Loucy (cell line): Measurements from ENCODE around the gene PLPP2.

Source experiments
- H2AFZ ChIP-seq: fragments of 200-600 bp; sonication (generic); 2 replicates; pipeline ENCODE4 v1.6.0; 2016; ENCODE audit warnings: antibody characterized with exemption, mild to moderate bottlenecking, low read length, moderate library complexity
- H3F3A ChIP-seq: fragments of 200-600 bp; 2 replicates; pipeline ENCODE4 v1.6.0; 2016; ENCODE audit warnings: antibody characterized with exemption, low read depth, mild to moderate bottlenecking
- H3K27me3 ChIP-seq: fragments of 200-600 bp; sonication (generic); 2 replicates; pipeline ENCODE4 v1.6.1; 2014; ENCODE audit warnings: low read length, mild to moderate bottlenecking; ENCODE audit not compliant: insufficient read depth, poor library complexity, severe bottlenecking
- H3K36me3 ChIP-seq: fragments of 200-600 bp; sonication (generic); 2 replicates; pipeline ENCODE4 v1.6.1; 2016; ENCODE audit warnings: low read length; ENCODE audit not compliant: insufficient read depth
- H3K4me1 ChIP-seq: fragments of 200-600 bp; sonication (generic); 2 replicates; pipeline ENCODE4 v1.5.1; 2014; ENCODE audit warnings: low read length, mild to moderate bottlenecking; ENCODE audit not compliant: insufficient read depth, poor library complexity, severe bottlenecking
- H3K4me2 ChIP-seq: fragments of 200-600 bp; sonication (generic); 2 replicates; pipeline ENCODE4 v1.6.0; 2014; ENCODE audit warnings: antibody characterized with exemption, low read length, low read depth, mild to moderate bottlenecking; ENCODE audit not compliant: poor library complexity, severe bottlenecking
- H3K4me3 ChIP-seq: fragments of 200-600 bp; sonication (generic); 2 replicates; pipeline ENCODE4 v1.5.1; 2014; ENCODE audit warnings: low read length, mild to moderate bottlenecking, mixed read lengths; ENCODE audit not compliant: poor library complexity, severe bottlenecking
- H3K79me2 ChIP-seq: fragments of 200-600 bp; sonication (generic); 2 replicates; pipeline ENCODE4 v1.6.1; 2014; ENCODE audit warnings: low read length; ENCODE audit not compliant: insufficient read depth
- H3K9ac ChIP-seq: fragments of 200-600 bp; sonication (generic); 2 replicates; pipeline ENCODE4 v1.6.0; 2014; ENCODE audit warnings: mild to moderate bottlenecking, low read depth, low read length, moderate library complexity; ENCODE audit not compliant: poor library complexity, severe bottlenecking
- H3K9me2 ChIP-seq: fragments of 200-600 bp; sonication (generic); replicated peaks from 2 replicates; pipeline ENCODE4 v1.6.1; 2016; ENCODE audit warnings: low read depth, low read length, mixed read lengths
- H3K9me3 ChIP-seq: fragments of 200-600 bp; sonication (generic); 2 replicates; pipeline ENCODE4 v1.6.1; 2014; ENCODE audit warnings: mild to moderate bottlenecking, antibody characterized with exemption, low read length, low read depth; ENCODE audit not compliant: insufficient read depth
- H4K20me1 ChIP-seq: fragments of 200-600 bp; sonication (generic); 2 replicates; pipeline ENCODE4 v1.6.0; 2014; ENCODE audit warnings: antibody characterized with exemption, low read length, mild to moderate bottlenecking; ENCODE audit not compliant: insufficient read depth, poor library complexity, severe bottlenecking
- CTCF ChIP-seq: fragments of 200-600 bp; sonication (generic); conservative IDR thresholded peaks from 2 replicates; pipeline ENCODE4 v1.5.1; 2014; ENCODE audit warnings: mild to moderate bottlenecking, antibody characterized with exemption, low read length
- EZH2phosphoT487 ChIP-seq: fragments of 200-600 bp; IDR thresholded peaks from 2 replicates; pipeline ENCODE4 v1.6.1; 2018; ENCODE audit warnings: antibody characterized with exemption, mild to moderate bottlenecking, moderate library complexity, borderline replicate concordance

PLPP2 gene

DNA sequence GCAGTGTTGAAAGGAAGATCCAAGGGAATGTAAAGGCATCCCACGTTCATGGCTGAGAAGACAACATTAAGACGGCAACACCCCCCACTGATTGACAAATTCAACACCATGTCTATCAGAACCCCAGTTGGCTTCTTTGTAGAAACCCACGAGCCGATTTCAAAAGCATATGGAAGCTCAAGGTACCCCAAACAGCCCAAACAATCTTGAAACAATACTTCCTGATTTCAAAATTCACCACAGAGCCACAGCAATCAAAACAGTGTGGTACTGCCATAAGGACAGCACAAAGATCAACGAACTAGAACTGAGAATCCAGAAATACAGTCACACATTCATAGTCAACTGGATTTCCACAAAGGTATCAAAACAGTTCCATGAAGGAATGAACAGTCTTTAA is 47.2 kb upstream of the PLPP2 start:
- peaks cover 47% of the 10 kb centered on the region for H3K4me1 ChIP-seq
- H3K4me2 ChIP-seq = peak overlapping the region; percentile 99
- H3K9me2 ChIP-seq = no peaks in the 10 kb centered on the region
- no peaks in the 10 kb centered on the region for H3K27me3 ChIP-seq
- peaks cover 83% of the 10 kb centered on the region for H3K79me2 ChIP-seq
- H3K9me3 ChIP-seq = no peaks in the 10 kb centered on the region
- TF ChIP-seq CTCF = no peak
- no peak for TF ChIP-seq EZH2phosphoT487
- H3K9ac ChIP-seq = no peak overlapping the region
- no peak overlapping the region for H2AFZ ChIP-seq
- H4K20me1 ChIP-seq = peaks cover 14% of the 10 kb centered on the region
- no peaks in the 10 kb centered on the region for H3F3A ChIP-seq
- no peak overlapping the region for H3K4me3 ChIP-seq
- peaks cover 9% of the 10 kb centered on the region; the same call in 1 of the 2 replicates for H3K36me3 ChIP-seq

GRCh38 chr19:336067-336614 is 44.9 kb upstream of the PLPP2 start:
- Histone ChIP-seq H3K4me2 (no peak overlapping the region), H3K4me3 (no peak overlapping the region), H3K27me3 (no peaks in the 10 kb centered on the region), H3K9me3 (no peaks in the 10 kb centered on the region), H3K36me3 (peaks cover 12% of the 10 kb centered on the region; the same call in 1 of the 2 replicates), H3F3A (no peaks in the 10 kb centered on the region), H3K79me2 (peaks cover 60% of the 10 kb centered on the region), H4K20me1 (peaks cover 12% of the 10 kb centered on the region), H3K9ac (no peak overlapping the region), H3K4me1 (peaks cover 26% of the 10 kb centered on the region), H2AFZ (no peak overlapping the region), H3K9me2 (no peaks in the 10 kb centered on the region)
- TF ChIP-seq CTCF (no peak), EZH2phosphoT487 (no peak)

DNA sequence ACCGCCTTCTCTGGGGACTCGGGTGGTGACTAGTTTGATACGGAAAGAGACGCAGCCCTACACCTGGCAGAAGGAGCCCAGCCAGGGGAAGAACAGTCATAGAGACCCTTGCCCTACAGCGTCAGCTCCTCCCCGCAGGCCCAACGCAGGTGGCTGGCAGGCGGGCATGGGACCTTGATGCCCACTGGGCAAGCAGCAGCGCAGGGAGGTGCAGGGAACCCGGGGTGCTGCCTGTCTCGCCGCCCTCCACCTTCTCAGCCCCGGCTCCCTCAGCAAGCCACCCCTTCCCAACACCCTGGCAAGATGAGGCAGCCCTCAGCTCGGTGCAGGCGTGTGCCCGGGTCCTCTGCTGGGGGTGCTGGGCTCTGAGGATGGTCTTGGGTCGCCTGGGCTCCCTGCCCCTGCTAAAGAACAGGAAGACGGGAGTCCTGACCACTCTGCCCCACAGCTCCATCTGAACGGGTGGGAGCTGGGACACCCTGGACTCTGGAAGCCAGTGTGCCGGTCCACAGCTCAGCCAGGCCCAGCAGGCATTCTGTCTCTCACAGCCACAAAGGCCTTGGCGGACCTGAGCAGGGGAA is 44.4 kb upstream of the PLPP2 start:
- Histone ChIP-seq H3K36me3 (peaks cover 18% of the 10 kb centered on the region; the same call in 1 of the 2 replicates), H3K4me1 (peaks cover 21% of the 10 kb centered on the region), H3K9ac (no peak overlapping the region), H2AFZ (no peak overlapping the region), H3K4me3 (no peak overlapping the region), H3K9me3 (no peaks in the 10 kb centered on the region), H3K4me2 (no peak overlapping the region), H3K9me2 (no peaks in the 10 kb centered on the region), H4K20me1 (peaks cover 7% of the 10 kb centered on the region), H3F3A (no peaks in the 10 kb centered on the region), H3K27me3 (no peaks in the 10 kb centered on the region), H3K79me2 (peaks cover 55% of the 10 kb centered on the region)
- TF ChIP-seq CTCF (no peak), EZH2phosphoT487 (no peak)
